Measurements from ENCODE around the gene SETD5. TPM values are rescaled to one million over a fixed set of nuclear protein-coding genes. Genes with fewer than 3 reads are reported as not detected.

The SETD5 gene
- total RNA-seq, 1 experiment from 2014 or later = 279 TPM

GRCh38 chr3:9420850-9421549, 23.6 kb downstream of the SETD5 start:
- POLR2A ChIA-PET = interaction anchor here (0.7 to 2.7 kb wide), 4 partner anchors 21 to 69 kb away, joined by 3 to 15 read pairs (median 5); partner anchors contain the start of gene THUMPD3

GRCh38 chr3:9422712-9423424, 25.5 kb downstream of the SETD5 start:
- Mint-ChIP-seq H3K36me3 (peaks cover 18% of the 10 kb centered on the region), H3K4me3 (peak overlapping the region; percentile 38; the same call in 1 of the 2 replicates), H3K27me3 (ENCODE audit: low read depth) (no peaks in the 10 kb centered on the region), H3K9me3 (no peaks in the 10 kb centered on the region), H3K27ac (peak overlapping the region; percentile 97), H3K4me1 (peaks cover 34% of the 10 kb centered on the region)
- CTCF ChIA-PET = interaction anchor here (0.8 to 2.0 kb wide), 3 partner anchors 23 to 70 kb away, joined by 3 to 9 read pairs (median 7); no protein-coding TSS in a partner anchor
- DNase-seq (ENCODE audit: low spot score) = no peak
- ATAC-seq = peak; percentile 83
- POLR2A ChIA-PET = interaction anchor here (1.3 to 2.7 kb wide), 2 partner anchors 23 to 26 kb away, joined by 4 to 15 read pairs; no protein-coding TSS in a partner anchor
- peak; percentile 46; the same call in 1 of the 2 replicates for TF ChIP-seq MAX (CRISPR knock-in tag; IDR thresholded peaks at IDR 0.05)
- TF ChIP-seq GABPB1 (CRISPR knock-in tag; IDR thresholded peaks at IDR 0.05) = peak; percentile 99
- peak; percentile 71; the same call in 1 of the 2 replicates for TF ChIP-seq ATF3 (CRISPR knock-in tag; conservative IDR thresholded peaks at IDR 0.05)
- no peak for TF ChIP-seq AFF4 (CRISPR knock-in tag; IDR thresholded peaks at IDR 0.05; ENCODE audit: borderline replicate concordance)
- TF ChIP-seq ZNF263 (CRISPR knock-in tag; IDR thresholded peaks at IDR 0.05; ENCODE audit: low read depth) = no peak

More at GRCh38 chr3:9420850-9421549, 23.6 kb downstream of the SETD5 start:
- DNase-seq (ENCODE audit: low spot score) (no peak), ATAC-seq (no peak)
- Mint-ChIP-seq H3K36me3 (peaks cover 9% of the 10 kb centered on the region), H3K4me3 (no peak overlapping the region), H3K9me3 (no peaks in the 10 kb centered on the region), H3K27me3 (ENCODE audit: low read depth) (no peaks in the 10 kb centered on the region), H3K27ac (peak overlapping the region; percentile 87), H3K4me1 (peaks cover 37% of the 10 kb centered on the region)
- CTCF ChIA-PET = interaction anchor here (0.7 to 2.0 kb wide), 4 partner anchors 16 to 68 kb away, joined by 3 to 9 read pairs (median 5); no protein-coding TSS in a partner anchor
- no peak for TF ChIP-seq JAZF1 (CRISPR knock-in tag; IDR thresholded peaks at IDR 0.05)
- peak; percentile 92 for TF ChIP-seq GTF2I (CRISPR knock-in tag; conservative IDR thresholded peaks at IDR 0.05)
- peak; percentile 98 for TF ChIP-seq ZNF121 (CRISPR knock-in tag; IDR thresholded peaks at IDR 0.05)
- TF ChIP-seq AR (CRISPR knock-in tag; IDR thresholded peaks at IDR 0.05) = no peak
- no peak for TF ChIP-seq ATF2 (CRISPR knock-in tag; IDR thresholded peaks at IDR 0.05; ENCODE audit: borderline replicate concordance, low read depth)
